Endothelial cell of umbilical vein (primary cell): ENCODE results near the gene ST6GAL1.

Experiments
- CTCF ChIP-seq, 2 donors: IDR thresholded peaks; 1 replicate in 1 of 2; 2 replicates in 1 of 2; pipeline ENCODE4 v1.5.1; 2011; ENCODE audit warnings: low read length in 2 of 2, mild to moderate bottlenecking in 2 of 2, moderate library complexity in 2 of 2, control low read depth in 1 of 2, inconsistent platforms in 1 of 2, low read depth in 1 of 2; ENCODE audit not compliant: insufficient read depth in 1 of 2; ENCODE audit errors: extremely low read depth in 1 of 2
- EZH2 ChIP-seq: IDR thresholded peaks from 2 replicates; pipeline ENCODE4 v1.6.1; 2012; ENCODE audit warnings: borderline replicate concordance, low read depth, mild to moderate bottlenecking, moderate library complexity, low read length, inconsistent platforms; ENCODE audit not compliant: severe bottlenecking
- JUN ChIP-seq: IDR thresholded peaks from 2 replicates; pipeline ENCODE4 v1.6.1; 2011; ENCODE audit warnings: borderline replicate concordance, low read depth; ENCODE audit not compliant: insufficient read length, insufficient read depth

DNA sequence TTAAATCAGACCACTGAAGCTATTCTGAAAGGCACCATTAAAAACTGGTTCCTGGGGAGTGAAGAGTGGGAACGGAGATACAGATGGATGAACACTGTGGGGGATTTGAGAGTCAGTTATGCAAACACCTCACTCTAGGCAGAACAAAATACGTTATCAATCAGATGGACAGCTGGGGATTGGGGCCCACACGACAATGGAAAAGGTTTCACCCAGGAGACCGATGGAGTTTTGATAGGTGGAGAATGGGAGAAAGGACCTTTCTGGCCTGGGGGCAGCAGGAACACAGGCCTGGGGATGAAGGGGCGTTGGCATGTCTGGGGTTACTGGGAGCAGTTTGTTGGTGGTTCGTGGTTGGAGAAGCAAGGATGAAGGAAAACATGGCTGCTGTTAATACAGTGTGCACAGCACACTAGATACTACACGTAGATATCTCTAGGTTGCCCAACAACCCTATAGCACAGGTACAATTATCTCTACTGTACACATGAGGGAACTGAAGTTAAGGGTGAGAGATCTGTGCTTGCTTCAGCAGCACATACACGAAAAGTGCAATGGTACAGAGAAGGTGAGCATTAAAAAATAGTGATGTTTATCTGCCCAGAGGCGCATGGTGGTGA, 16.5 kb downstream of the ST6GAL1 start:
- TF ChIP-seq JUN, result no peak
- TF ChIP-seq CTCF (IDR thresholded peaks at IDR 0.05; ENCODE audit: extremely low read depth in 1 of 2, insufficient read depth in 1 of 2, low read depth in 1 of 2, low read length in 2 of 2), result no peak
- no peak for TF ChIP-seq EZH2
